PC-3 (cell line): ENCODE measurements around the gene DSCAM. TPM values are rescaled to one million over a fixed set of nuclear protein-coding genes. Genes with fewer than 3 reads are reported as not detected.

Source experiments
- ATAC-seq: fragments of 200-7000 bp; cut with Tn5 transposase; 2 replicates; pipeline ENCODE4 v1.9.1; 2020; ENCODE audit warnings: mild to moderate bottlenecking, moderate library complexity
- BruUV-seq: library from RNA; stranded (reverse); fragments of 400-500 nt; replicated peaks from 2 replicates; lab custom pipeline; 2021; lab: Mats Ljungman, UMichigan
- CTCF ChIA-PET: fragments of 300-600 bp; sonication (Branson Sonifier 250); formaldehyde crosslinking; loops from one replicate; lab custom pipeline; 2022; ENCODE audit warnings: antibody characterized with exemption; lab: Charles Lee
- POLR2A ChIA-PET: fragments of 300-600 bp; sonication (Branson Sonifier 250); formaldehyde crosslinking; loops from one replicate; lab custom pipeline; 2022; ENCODE audit warnings: antibody characterized with exemption; ENCODE audit not compliant: unreplicated experiment; lab: Charles Lee
- DNase-seq: peaks from one replicate; pipeline ENCODE4 v3.0.0-alpha.2; 2015
- H2AFZ ChIP-seq: fragments of 300-600 bp; sonication (generic); 2 replicates; pipeline ENCODE4 v1.6.0; 2016; ENCODE audit warnings: antibody characterized with exemption, low read length
- H3F3A ChIP-seq: fragments of 300-600 bp; sonication (generic); one replicate; pipeline ENCODE4 v1.6.0; 2017; ENCODE audit warnings: antibody characterized with exemption, low read length, control low read depth, mild to moderate bottlenecking; ENCODE audit not compliant: unreplicated experiment
- H3K27ac ChIP-seq: fragments of 300-600 bp; sonication (generic); 2 replicates; pipeline ENCODE4 v1.5.1; 2016; ENCODE audit warnings: mild to moderate bottlenecking, low read length
- H3K27me3 ChIP-seq: fragments of 300-600 bp; sonication (generic); 2 replicates; pipeline ENCODE4 v1.6.1; 2016; ENCODE audit warnings: low read length, mixed read lengths
- H3K36me3 ChIP-seq: fragments of 300-600 bp; sonication (generic); 2 replicates; pipeline ENCODE4 v1.6.1; 2016; ENCODE audit warnings: low read depth, mixed run types, low read length, mixed read lengths
- H3K4me1 ChIP-seq: fragments of 300-600 bp; sonication (generic); 2 replicates; pipeline ENCODE4 v1.5.1; 2016; ENCODE audit warnings: low read length; ENCODE audit not compliant: insufficient read depth
- H3K4me2 ChIP-seq: fragments of 300-600 bp; sonication (generic); 2 replicates; pipeline ENCODE4 v1.6.0; 2016; ENCODE audit warnings: low read length
- H3K4me3 ChIP-seq: fragments of 300-600 bp; sonication (generic); 2 replicates; pipeline ENCODE4 v1.5.1; 2016; ENCODE audit warnings: mild to moderate bottlenecking, low read length, mixed read lengths
- H3K79me2 ChIP-seq: fragments of 300-600 bp; sonication (generic); 2 replicates; pipeline ENCODE4 v1.6.1; 2017; ENCODE audit warnings: low read length, mixed read lengths
- H3K9ac ChIP-seq: fragments of 300-600 bp; sonication (generic); 2 replicates; pipeline ENCODE4 v1.6.0; 2016; ENCODE audit warnings: mild to moderate bottlenecking, low read length
- H3K9me2 ChIP-seq: fragments of 300-600 bp; sonication (generic); replicated peaks from 2 replicates; pipeline ENCODE4 v1.6.1; 2016; ENCODE audit warnings: mixed run types, low read length, mixed read lengths
- H3K9me3 ChIP-seq: fragments of 300-600 bp; sonication (generic); 2 replicates; pipeline ENCODE4 v1.6.1; 2016; ENCODE audit warnings: low read length, mixed read lengths
- H4K20me1 ChIP-seq: fragments of 300-600 bp; sonication (generic); 2 replicates; pipeline ENCODE4 v1.6.1; 2016; ENCODE audit warnings: low read length, mixed read lengths
- CTCF ChIP-seq: fragments of 300-600 bp; sonication (generic); conservative IDR thresholded peaks from 2 replicates; pipeline ENCODE4 v1.5.1; 2017; ENCODE audit warnings: antibody characterized with exemption, low read depth, mild to moderate bottlenecking, low read length
- EZH2 ChIP-seq: fragments of 300-600 bp; sonication (generic); IDR thresholded peaks from one replicate; pipeline ENCODE4 v1.6.1; 2017; ENCODE audit warnings: antibody characterized with exemption, mild to moderate bottlenecking, low read length; ENCODE audit not compliant: unreplicated experiment
- EZH2phosphoT487 ChIP-seq: fragments of 300-600 bp; sonication (generic); IDR thresholded peaks from 2 replicates; pipeline ENCODE4 v1.6.1; 2018; ENCODE audit warnings: mild to moderate bottlenecking, antibody characterized with exemption, low read length, borderline replicate concordance
- intact Hi-C: fragments of 100-400 bp; cut with micrococcal nuclease; formaldehyde crosslinking; loops from 2 replicates; pipeline ENCODE4 v1.9.0; 2023
- total RNA-seq: library from RNA; depleted of rRNA; stranded (reverse); fragments of >200 nt; gene quantifications from 2 replicates; pipeline ENCODE4 v1.2.3, GENCODE V29; 2014

The DSCAM gene
- total RNA-seq, 1 experiment from 2014 or later = not detected

DNA sequence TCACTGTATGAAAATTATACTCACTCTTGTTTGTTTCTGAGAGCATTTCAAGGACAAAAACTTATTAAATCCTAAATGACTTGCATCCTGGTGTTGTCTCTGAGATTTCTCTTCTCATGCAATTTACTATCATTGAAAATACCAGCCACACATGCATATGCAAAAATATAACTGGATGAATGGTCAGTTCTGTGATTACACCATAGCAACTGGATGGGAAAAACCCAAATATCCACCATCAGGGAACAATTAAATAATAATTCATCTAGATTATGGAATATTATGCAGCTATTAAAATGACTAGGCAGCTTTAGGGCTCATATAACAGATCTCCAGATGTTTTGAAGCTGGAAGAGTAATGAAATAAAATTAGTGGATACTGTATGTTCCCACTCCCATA is 11.6 kb upstream of the DSCAM start:
- Histone ChIP-seq H3F3A (no peaks in the 10 kb centered on the region), H3K27me3 (no peaks in the 10 kb centered on the region), H3K36me3 (no peaks in the 10 kb centered on the region), H3K27ac (no peak overlapping the region), H3K9me3 (0 out of 2 replicates have a peak, but pooled peaks cover 10% of the 10 kb centered on the region), H3K4me3 (no peak overlapping the region), H3K79me2 (no peaks in the 10 kb centered on the region), H3K4me2 (no peak overlapping the region), H3K4me1 (no peaks in the 10 kb centered on the region), H4K20me1 (no peaks in the 10 kb centered on the region), H2AFZ (no peak overlapping the region), H3K9me2 (no peaks in the 10 kb centered on the region), H3K9ac (no peak overlapping the region)
- ChIA-PET POLR2A (no interaction called here), CTCF (no interaction called here)
- intact Hi-C loops = no loop called here
- no peak for TF ChIP-seq CTCF
- TF ChIP-seq EZH2 = no peak
- no peak for TF ChIP-seq EZH2phosphoT487
- DNase-seq = no peak
- no TSS peak for BruUV-seq
- no peak for ATAC-seq

- Histone ChIP-seq H3K79me2 (no peaks in the 10 kb centered on the region), H3K9me3 (no peaks in the 10 kb centered on the region), H2AFZ (no peak overlapping the region), H3K4me3 (no peak overlapping the region), H3K27ac (no peak overlapping the region), H3K4me2 (no peak overlapping the region), H3K36me3 (no peaks in the 10 kb centered on the region), H4K20me1 (no peaks in the 10 kb centered on the region), H3K9ac (no peak overlapping the region), H3K4me1 (no peaks in the 10 kb centered on the region), H3K27me3 (no peaks in the 10 kb centered on the region), H3K9me2 (no peaks in the 10 kb centered on the region), H3F3A (no peaks in the 10 kb centered on the region)
- no peak for ATAC-seq
- intact Hi-C loops = no loop called here
- no peak for TF ChIP-seq CTCF
- TF ChIP-seq EZH2 = no peak
- TF ChIP-seq EZH2phosphoT487 = no peak
- CTCF ChIA-PET = no interaction called here
- BruUV-seq = no TSS peak
- no peak for DNase-seq
- POLR2A ChIA-PET = no interaction called here
Measured at GRCh38 chr21:40853956-40854688, 7.2 kb upstream of the DSCAM start.

- DNase-seq = no peak
- TF ChIP-seq EZH2phosphoT487 (no peak), CTCF (no peak), EZH2 (no peak)
- Histone ChIP-seq H3K9me2 (no peaks in the 10 kb centered on the region), H3K9me3 (no peaks in the 10 kb centered on the region), H3K36me3 (no peaks in the 10 kb centered on the region), H3K4me1 (no peaks in the 10 kb centered on the region), H3K27me3 (peaks cover 9% of the 10 kb centered on the region), H3K27ac (no peak overlapping the region), H3K9ac (no peak overlapping the region), H3K4me3 (no peak overlapping the region), H2AFZ (no peak overlapping the region), H3F3A (no peaks in the 10 kb centered on the region), H3K4me2 (no peak overlapping the region), H4K20me1 (no peaks in the 10 kb centered on the region), H3K79me2 (no peaks in the 10 kb centered on the region)
- POLR2A ChIA-PET = no interaction called here
- CTCF ChIA-PET = no interaction called here
- ATAC-seq = no peak
- BruUV-seq = no TSS peak
- intact Hi-C loops = no loop called here
Measured at GRCh38 chr21:40852563-40852962, 5.6 kb upstream of the DSCAM start.
